HCT116 (cell line): ENCODE results near the gene PDZD4. TPM values are rescaled to one million over a fixed set of nuclear protein-coding genes. Genes with fewer than 3 reads are reported as not detected.

ENCODE experiments used
- ATAC-seq: fragments of 200-7000 bp; cut with Tn5 transposase; 2 replicates; pipeline ENCODE4 v1.9.1; 2020; ENCODE audit warnings: mild to moderate bottlenecking, moderate library complexity
- BruUV-seq: library from RNA; stranded (reverse); fragments of 400-500 nt; replicated peaks from 2 replicates; lab custom pipeline; 2021; lab: Mats Ljungman, UMichigan
- CTCF ChIA-PET: fragments of 300-600 bp; sonication (Branson Sonifier 250); formaldehyde crosslinking; loops from one replicate; lab custom pipeline; 2021; ENCODE audit warnings: antibody characterized with exemption; lab: Charles Lee
- POLR2A ChIA-PET: fragments of 300-600, 350-600 bp; sonication (Branson Sonifier 250); formaldehyde crosslinking; loops from one replicate; lab custom pipeline; 2021; ENCODE audit warnings: antibody characterized with exemption; lab: Charles Lee
- RAD21 ChIA-PET, 2 experiments: fragments of 300-600 bp; sonication (Branson Sonifier 250); formaldehyde crosslinking; loops; one replicate each; lab custom pipeline; 2023; ENCODE audit warnings: low total read pairs in 2 of 2; ENCODE audit not compliant: uncharacterized antibody in 2 of 2, unreplicated experiment in 2 of 2, low non-redundant PET in 1 of 2; lab: Charles Lee
- DNase-seq: peaks from one replicate; pipeline ENCODE4 v3.0.0-alpha.2; 2010; ENCODE audit warnings: low read depth, low spot score
- H2AFZ ChIP-seq: fragments of 200-600 bp; shearing (Covaris generic), sonication (generic); 2 replicates; pipeline ENCODE4 v1.6.1; 2017; ENCODE audit warnings: low read depth, mixed run types, mixed read lengths, antibody characterized with exemption, low read length; ENCODE audit not compliant: poor library complexity, severe bottlenecking
- H3K27ac ChIP-seq: 2 replicates; pipeline ENCODE4 v1.5.1; 2012; ENCODE audit warnings: low read depth, low read length
- H3K27me3 ChIP-seq: fragments of 200-600 bp; sonication (generic); 2 replicates; pipeline ENCODE4 v1.6.1; 2016; ENCODE audit warnings: mixed run types, low read length, mixed read lengths; ENCODE audit not compliant: insufficient read depth
- H3K36me3 ChIP-seq, 2 experiments: fragments of 200-500 bp in 1 of 2; fragments of 200-600 bp in 1 of 2; sonication (Bioruptor generic) in 1 of 2; sonication (generic) in 1 of 2; 2 replicates each; pipeline versions ENCODE4 v1.5.1 to v1.6.1; 2014 to 2016; ENCODE audit warnings: low read length in 2 of 2, inconsistent platforms in 1 of 2, mixed read lengths in 1 of 2, mixed run types in 1 of 2; ENCODE audit not compliant: insufficient read depth in 2 of 2, control insufficient read depth in 1 of 2
- H3K4me1 ChIP-seq, 2 experiments: fragments of 200-600 bp in 1 of 2; sonication (generic) in 1 of 2; 2 replicates each; pipeline versions ENCODE4 v1.5.1 to v1.6.1; 2012 to 2017; ENCODE audit warnings: low read length in 2 of 2, inconsistent platforms in 1 of 2, mild to moderate bottlenecking in 1 of 2, mixed read lengths in 1 of 2, mixed run types in 1 of 2, moderate library complexity in 1 of 2; ENCODE audit not compliant: insufficient read depth in 2 of 2, control insufficient read depth in 1 of 2
- H3K4me2 ChIP-seq: fragments of 200-600 bp; sonication (generic); 2 replicates; pipeline ENCODE4 v1.6.1; 2017; ENCODE audit warnings: mixed run types, low read length, mixed read lengths
- H3K4me3 ChIP-seq, 2 experiments: fragments of 200-600 bp in 1 of 2; sonication (generic) in 1 of 2; replicated peaks in 1 of 2; 2 replicates each; pipeline ENCODE4 v1.5.1; 2011 to 2016; ENCODE audit warnings: low read length in 2 of 2, control low read depth in 1 of 2, low read depth in 1 of 2, mild to moderate bottlenecking in 1 of 2, mixed read lengths in 1 of 2, mixed run types in 1 of 2
- H3K79me2 ChIP-seq: fragments of 200-600 bp; sonication (generic); 2 replicates; pipeline ENCODE4 v1.6.1; 2017; ENCODE audit warnings: mild to moderate bottlenecking, mixed run types, low read length, moderate library complexity, mixed read lengths; ENCODE audit not compliant: insufficient read depth
- H3K9ac ChIP-seq: fragments of 200-600 bp; sonication (generic); 2 replicates; pipeline ENCODE4 v1.6.1; 2016; ENCODE audit warnings: low read length, mixed read lengths
- H3K9me2 ChIP-seq: fragments of 200-600 bp; sonication (generic), shearing (Covaris generic); 2 replicates; pipeline ENCODE4 v1.6.1; 2017; ENCODE audit warnings: mixed run types, mild to moderate bottlenecking, moderate library complexity; ENCODE audit not compliant: insufficient read depth
- H3K9me3 ChIP-seq, 2 experiments: fragments of 200-500 bp in 1 of 2; fragments of 200-600 bp in 1 of 2; sonication (Bioruptor generic) in 1 of 2; sonication (generic) in 1 of 2; 2 replicates each; pipeline ENCODE4 v1.6.1; 2014 to 2017; ENCODE audit warnings: low read length in 2 of 2, mixed read lengths in 2 of 2, inconsistent platforms in 1 of 2, low read depth in 1 of 2, mild to moderate bottlenecking in 1 of 2, mixed run types in 1 of 2, moderate library complexity in 1 of 2; ENCODE audit not compliant: control insufficient read depth in 1 of 2, insufficient read depth in 1 of 2
- H4K20me1 ChIP-seq: fragments of 200-600 bp; sonication (generic), shearing (Covaris generic); 2 replicates; pipeline ENCODE4 v1.6.1; 2017; ENCODE audit warnings: mixed run types, mild to moderate bottlenecking, moderate library complexity; ENCODE audit not compliant: insufficient read depth
- CEBPB ChIP-seq: IDR thresholded peaks from 2 replicates; pipeline ENCODE4 v1.6.1; 2012; ENCODE audit warnings: low read depth
- EGR1 ChIP-seq: IDR thresholded peaks from 2 replicates; pipeline ENCODE4 v1.6.1; 2012; ENCODE audit warnings: low read depth
- ELF1 ChIP-seq: IDR thresholded peaks from 2 replicates; pipeline ENCODE4 v1.6.1; 2012; ENCODE audit warnings: low read depth, borderline replicate concordance
- EZH2 ChIP-seq: fragments of 200-600 bp; sonication (generic); IDR thresholded peaks from 2 replicates; pipeline ENCODE4 v1.6.1; 2017; ENCODE audit warnings: antibody characterized with exemption, mixed run types
- JUND ChIP-seq: IDR thresholded peaks from 2 replicates; pipeline ENCODE4 v1.6.1; 2012
- POLR2A ChIP-seq: IDR thresholded peaks from 2 replicates; pipeline ENCODE4 v1.7.0; 2011; ENCODE audit warnings: borderline replicate concordance; ENCODE audit not compliant: insufficient read depth, insufficient read length; ENCODE audit errors: extremely low read depth
- POLR2AphosphoS5 ChIP-seq: IDR thresholded peaks from 2 replicates; pipeline ENCODE4 v1.6.1; 2011; ENCODE audit warnings: mild to moderate bottlenecking, low read depth, low read length, moderate library complexity
- SIN3A ChIP-seq: IDR thresholded peaks from 2 replicates; pipeline ENCODE4 v1.6.1; 2012; ENCODE audit warnings: low read depth
- SP1 ChIP-seq: IDR thresholded peaks from 2 replicates; pipeline ENCODE4 v1.6.1; 2012; ENCODE audit warnings: low read depth
- SRF ChIP-seq: IDR thresholded peaks from 2 replicates; pipeline ENCODE4 v1.6.1; 2012; ENCODE audit warnings: low read depth
- ZFX ChIP-seq: fragments of 450-650 bp; IDR thresholded peaks from 2 replicates; pipeline ENCODE4 v1.6.1; 2017
- ZNF274 ChIP-seq: fragments of 200-500 bp; sonication (Bioruptor generic); IDR thresholded peaks from 2 replicates; pipeline ENCODE4 v1.6.1; 2014; ENCODE audit warnings: mild to moderate bottlenecking, low read depth, low read length, inconsistent platforms
- intact Hi-C: fragments of 100-400 bp; cut with micrococcal nuclease; formaldehyde crosslinking; loops from 2 replicates; pipeline ENCODE4 v1.10.0; 2022
- total RNA-seq: library from RNA; stranded (reverse); gene quantifications from one replicate; pipeline ENCODE4 v1.2.1, GENCODE V29; 2021; ENCODE audit not compliant: unreplicated experiment
- TF ChIP-seq, protein P1 (sequence below): IDR thresholded peaks from 2 replicates; pipeline ENCODE4 v1.6.1; 2011; ENCODE audit warnings: mild to moderate bottlenecking, low read length, moderate library complexity; ENCODE audit not compliant: insufficient replicate concordance; ENCODE audit errors: extremely low read depth
- TF ChIP-seq, protein P2 (sequence below): IDR thresholded peaks from 2 replicates; pipeline ENCODE4 v1.6.1; 2012

Gene PDZD4
- total RNA-seq, 1 experiment from 2014 or later, result 0.30 TPM

DNA sequence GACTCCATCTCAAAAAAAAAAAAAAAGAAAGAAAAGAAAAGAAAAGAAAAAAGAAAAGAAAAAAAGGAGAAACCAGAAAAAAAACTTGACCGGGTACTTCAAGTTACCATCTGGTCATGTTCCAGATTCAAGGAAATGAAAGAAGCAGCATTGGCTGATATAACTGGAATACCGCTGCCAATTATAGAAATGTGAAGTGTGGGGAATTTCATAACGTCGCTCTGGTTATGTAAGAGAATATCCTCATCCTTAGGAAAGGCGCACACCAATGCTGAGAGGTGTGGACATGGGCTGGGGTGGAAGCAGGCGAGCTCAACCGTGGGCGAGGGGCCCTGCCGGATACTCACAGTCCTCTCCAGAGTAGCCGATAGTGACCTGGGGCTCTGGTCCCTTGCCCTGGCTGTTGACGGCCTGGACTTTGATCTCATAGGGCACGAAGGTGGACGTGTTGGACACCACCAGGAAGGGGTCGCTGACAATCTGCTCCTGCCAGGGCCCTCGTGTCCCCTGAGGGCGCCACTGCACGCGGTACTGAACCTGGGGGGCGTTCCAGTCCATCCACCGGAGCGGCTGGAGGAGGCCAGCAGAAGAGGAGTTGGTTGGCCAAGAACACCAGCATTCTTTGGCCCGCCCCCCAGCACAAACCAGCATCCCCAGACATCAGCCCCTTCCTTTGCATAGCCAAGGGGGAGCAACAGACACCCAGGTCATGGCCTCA is 36.1 kb upstream of the PDZD4 start:
- no peaks in the 10 kb centered on the region for H4K20me1 ChIP-seq
- POLR2A ChIA-PET, result no interaction called here
- no peaks in the 10 kb centered on the region for H3K9me3 ChIP-seq
- no peaks in the 10 kb centered on the region for H3K36me3 ChIP-seq
- no peak overlapping the region for H3K4me2 ChIP-seq
- no peak overlapping the region for H3K4me3 ChIP-seq
- TF ChIP-seq, protein P1, sequence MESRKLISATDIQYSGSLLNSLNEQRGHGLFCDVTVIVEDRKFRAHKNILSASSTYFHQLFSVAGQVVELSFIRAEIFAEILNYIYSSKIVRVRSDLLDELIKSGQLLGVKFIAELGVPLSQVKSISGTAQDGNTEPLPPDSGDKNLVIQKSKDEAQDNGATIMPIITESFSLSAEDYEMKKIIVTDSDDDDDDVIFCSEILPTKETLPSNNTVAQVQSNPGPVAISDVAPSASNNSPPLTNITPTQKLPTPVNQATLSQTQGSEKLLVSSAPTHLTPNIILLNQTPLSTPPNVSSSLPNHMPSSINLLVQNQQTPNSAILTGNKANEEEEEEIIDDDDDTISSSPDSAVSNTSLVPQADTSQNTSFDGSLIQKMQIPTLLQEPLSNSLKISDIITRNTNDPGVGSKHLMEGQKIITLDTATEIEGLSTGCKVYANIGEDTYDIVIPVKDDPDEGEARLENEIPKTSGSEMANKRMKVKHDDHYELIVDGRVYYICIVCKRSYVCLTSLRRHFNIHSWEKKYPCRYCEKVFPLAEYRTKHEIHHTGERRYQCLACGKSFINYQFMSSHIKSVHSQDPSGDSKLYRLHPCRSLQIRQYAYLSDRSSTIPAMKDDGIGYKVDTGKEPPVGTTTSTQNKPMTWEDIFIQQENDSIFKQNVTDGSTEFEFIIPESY, result no peak
- TF ChIP-seq SP1 (no peak), POLR2AphosphoS5 (no peak), CEBPB (no peak), ZFX (no peak), EGR1 (no peak), JUND (no peak), ELF1 (no peak), ZNF274 (no peak), SRF (no peak), EZH2 (no peak), SIN3A (no peak), POLR2A (no peak)
- TF ChIP-seq, protein P2, sequence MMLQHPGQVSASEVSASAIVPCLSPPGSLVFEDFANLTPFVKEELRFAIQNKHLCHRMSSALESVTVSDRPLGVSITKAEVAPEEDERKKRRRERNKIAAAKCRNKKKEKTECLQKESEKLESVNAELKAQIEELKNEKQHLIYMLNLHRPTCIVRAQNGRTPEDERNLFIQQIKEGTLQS, result no peak
- H3K79me2 ChIP-seq, result no peaks in the 10 kb centered on the region
- CTCF ChIA-PET, result no interaction called here
- no peak overlapping the region for H2AFZ ChIP-seq
- H3K9me2 ChIP-seq, result no peaks in the 10 kb centered on the region
- no peak for DNase-seq
- ATAC-seq, result no peak
- H3K9ac ChIP-seq, result no peak overlapping the region
- intact Hi-C loops, result no loop called here
- no TSS peak for BruUV-seq
- RAD21 ChIA-PET, result no interaction called here
- H3K27ac ChIP-seq, result no peak overlapping the region
- no peaks in the 10 kb centered on the region for H3K4me1 ChIP-seq
- no peaks in the 10 kb centered on the region for H3K27me3 ChIP-seq
